Endothelial cell of umbilical vein (primary cell): ENCODE results near the gene RRH. TPM values are rescaled to one million over a fixed set of nuclear protein-coding genes. Genes with fewer than 3 reads are reported as not detected.

Source experiments
- BruUV-seq: library from RNA; stranded (reverse); fragments of 400-500 nt; replicated peaks from 2 replicates; lab custom pipeline; 2021; lab: Mats Ljungman, UMichigan
- CTCF ChIA-PET: fragments of 300-600, 350-600 bp; sonication (Branson Sonifier 250); formaldehyde crosslinking; loops from one replicate; lab custom pipeline; 2021; ENCODE audit warnings: antibody characterized with exemption, inconsistent platforms; lab: Charles Lee
- POLR2A ChIA-PET: fragments of 300-600, 350-600 bp; sonication (Branson Sonifier 250); formaldehyde crosslinking; loops from one replicate; lab custom pipeline; 2021; ENCODE audit warnings: antibody characterized with exemption, inconsistent platforms; lab: Charles Lee
- DNase-seq: peaks from one replicate; pipeline ENCODE4 v3.0.0-alpha.2; 2011; ENCODE audit warnings: low read depth, low spot score
- FAIRE-seq: peaks from 2 replicates; lab custom pipeline; 2011; peaks lifted over from hg19 to GRCh38; lab: Jason Lieb, UNC
- H2AFZ ChIP-seq: 2 replicates; pipeline ENCODE4 v1.6.0; 2012; ENCODE audit warnings: low read depth, low read length, control low read depth, inconsistent platforms
- H3K27ac ChIP-seq: 2 replicates; pipeline ENCODE4 v1.5.1; 2011; ENCODE audit warnings: low read depth, mild to moderate bottlenecking, control low read depth, low read length, moderate library complexity; ENCODE audit not compliant: insufficient read depth
- H3K27me3 ChIP-seq, 2 experiments: 2 replicates each; pipeline versions ENCODE4 v1.6.0 to v1.6.1; 2011; ENCODE audit warnings: low read length in 2 of 2, mixed read lengths in 1 of 2; ENCODE audit not compliant: control insufficient read depth in 2 of 2, insufficient read depth in 2 of 2
- H3K36me3 ChIP-seq, 2 experiments: 2 replicates in 1 of 2; 3 replicates in 1 of 2; pipeline ENCODE4 v1.5.1; 2011; ENCODE audit warnings: low read length in 2 of 2, mild to moderate bottlenecking in 1 of 2, moderate library complexity in 1 of 2; ENCODE audit not compliant: control insufficient read depth in 2 of 2, insufficient read depth in 2 of 2; ENCODE audit errors: extremely low read depth in 1 of 2
- H3K4me1 ChIP-seq: 3 replicates; pipeline ENCODE4 v1.5.1; 2011; ENCODE audit warnings: mild to moderate bottlenecking, low read length; ENCODE audit not compliant: control insufficient read depth, insufficient read depth; ENCODE audit errors: extremely low read depth
- H3K4me2 ChIP-seq: 2 replicates; pipeline ENCODE4 v1.6.1; 2011; ENCODE audit warnings: low read length, control low read depth, mixed read lengths; ENCODE audit not compliant: insufficient read depth
- H3K4me3 ChIP-seq, 3 experiments: fragments of 200-600 bp in 1 of 3; sonication (generic), shearing (Covaris generic) in 1 of 3; replicated peaks in 1 of 3; 2 replicates each; pipeline ENCODE4 v1.5.1; 2011 to 2016; ENCODE audit warnings: control low read depth in 3 of 3, low read length in 3 of 3, mild to moderate bottlenecking in 2 of 3, inconsistent platforms in 1 of 3, low read depth in 1 of 3, moderate library complexity in 1 of 3; ENCODE audit not compliant: insufficient read depth in 1 of 3
- H3K79me2 ChIP-seq: 2 replicates; pipeline ENCODE4 v1.6.0; 2012; ENCODE audit warnings: low read length, inconsistent platforms; ENCODE audit not compliant: control insufficient read depth, insufficient read depth
- H3K9ac ChIP-seq: replicated peaks from 2 replicates; pipeline ENCODE3; 2011; ENCODE audit warnings: low read length, control low read depth; ENCODE audit not compliant: insufficient read depth; ENCODE audit errors: extremely low read depth
- H3K9me1 ChIP-seq: replicated peaks from 3 replicates; pipeline ENCODE4 v1.6.0; 2011; ENCODE audit warnings: mild to moderate bottlenecking, low read length; ENCODE audit not compliant: control insufficient read depth, insufficient read depth; ENCODE audit errors: extremely low read depth
- H3K9me3 ChIP-seq: replicated peaks from 2 replicates; pipeline ENCODE4 v1.5.1; 2012; ENCODE audit warnings: low read length, inconsistent platforms; ENCODE audit not compliant: control insufficient read depth, insufficient read depth
- H4K20me1 ChIP-seq: replicated peaks from 2 replicates; pipeline ENCODE3; 2011; ENCODE audit warnings: mild to moderate bottlenecking, low read length; ENCODE audit not compliant: control insufficient read depth, insufficient read depth; ENCODE audit errors: extremely low read depth
- CTCF ChIP-seq, 2 donors: IDR thresholded peaks; 1 replicate in 1 of 2; 2 replicates in 1 of 2; pipeline ENCODE4 v1.5.1; 2011; ENCODE audit warnings: low read length in 2 of 2, mild to moderate bottlenecking in 2 of 2, moderate library complexity in 2 of 2, control low read depth in 1 of 2, inconsistent platforms in 1 of 2, low read depth in 1 of 2; ENCODE audit not compliant: insufficient read depth in 1 of 2; ENCODE audit errors: extremely low read depth in 1 of 2
- EZH2 ChIP-seq: IDR thresholded peaks from 2 replicates; pipeline ENCODE4 v1.6.1; 2012; ENCODE audit warnings: borderline replicate concordance, low read depth, mild to moderate bottlenecking, moderate library complexity, low read length, inconsistent platforms; ENCODE audit not compliant: severe bottlenecking
- FOS ChIP-seq: IDR thresholded peaks from 2 replicates; pipeline ENCODE4 v1.6.1; 2011; ENCODE audit warnings: mild to moderate bottlenecking, low read length, moderate library complexity, borderline replicate concordance; ENCODE audit not compliant: insufficient read depth
- GATA2 ChIP-seq: IDR thresholded peaks from 2 replicates; pipeline ENCODE4 v1.7.0; 2011; ENCODE audit warnings: low read depth, mild to moderate bottlenecking, moderate library complexity, mixed read lengths, low read length; ENCODE audit not compliant: insufficient read length, insufficient read depth
- JUN ChIP-seq: IDR thresholded peaks from 2 replicates; pipeline ENCODE4 v1.6.1; 2011; ENCODE audit warnings: borderline replicate concordance, low read depth; ENCODE audit not compliant: insufficient read length, insufficient read depth
- MAX ChIP-seq: IDR thresholded peaks from 2 replicates; pipeline ENCODE4 v1.6.1; 2011; ENCODE audit not compliant: insufficient read depth, insufficient read length
- MYC ChIP-seq: IDR thresholded peaks from one replicate; pipeline ENCODE4 v1.6.1; 2011; ENCODE audit warnings: mild to moderate bottlenecking, low read depth, low read length
- POLR2A ChIP-seq: IDR thresholded peaks from 2 replicates; pipeline ENCODE4 v1.6.1; 2012; ENCODE audit warnings: low read depth, mild to moderate bottlenecking, control low read depth, low read length
- POLR2AphosphoS5 ChIP-seq: IDR thresholded peaks from 2 replicates; pipeline ENCODE4 v1.6.1; 2012; ENCODE audit warnings: low read depth, mild to moderate bottlenecking, control low read depth, low read length, moderate library complexity; ENCODE audit not compliant: insufficient read depth
- dilution Hi-C: fragments of 300-500 bp; cut with MboI; formaldehyde crosslinking; loops from one replicate; pipeline ENCODE4 v1.15.0; 2019; ENCODE audit warnings: low sequenced_read_pairs; ENCODE audit not compliant: extremely low pct_ligation_motif_present
- intact Hi-C: fragments of 100-400 bp; cut with micrococcal nuclease; formaldehyde crosslinking; loops from one replicate; pipeline ENCODE4 v1.10.0; 2022
- polyA plus RNA-seq, 4 experiments: library from polyadenylated mRNA; depleted of rRNA in 3 of 4; stranded (reverse) in 3 of 4; unstranded in 1 of 4; fragments of >200 nt; gene quantifications; 2 replicates each; pipeline versions ENCODE4 v1.2.1 to v1.2.3, GENCODE V29; 2011 to 2012; ENCODE audit warnings: missing spikeins in 1 of 4
- total RNA-seq: library from RNA; stranded (reverse); gene quantifications from 2 replicates; pipeline ENCODE4 v1.2.3, GENCODE V29; 2021

The RRH gene
- total and polyA plus RNA-seq, 2 donors (not counting 3 experiments of a cell fraction or from before 2014, with no cell fraction given): 0.11 to 0.31 TPM

GRCh38 chr4:109870061-109870460 is 42.3 kb downstream of the RRH start:
- POLR2A ChIA-PET: no interaction called here
- no TSS peak for BruUV-seq
- H3K27ac ChIP-seq: no peak overlapping the region
- FAIRE-seq (no peak), DNase-seq (no peak)
- H3K79me2 ChIP-seq: no peaks in the 10 kb centered on the region
- CTCF ChIA-PET: no interaction called here
- H4K20me1 ChIP-seq: no peaks in the 10 kb centered on the region
- dilution Hi-C loops: no loop called here
- no peaks in the 10 kb centered on the region for H3K9me3 ChIP-seq
- H3K36me3 ChIP-seq: no peaks in the 10 kb centered on the region
- no peak for TF ChIP-seq EZH2
- no peak for TF ChIP-seq POLR2A
- no peak for TF ChIP-seq MAX
- no peak for TF ChIP-seq CTCF (IDR thresholded peaks at IDR 0.05; ENCODE audit: extremely low read depth in 1 of 2, insufficient read depth in 1 of 2, low read depth in 1 of 2, low read length in 2 of 2)
- no peak for TF ChIP-seq GATA2
- TF ChIP-seq FOS: no peak
- TF ChIP-seq POLR2AphosphoS5: no peak
- no peak for TF ChIP-seq MYC
- no peak for TF ChIP-seq JUN
- H3K9ac ChIP-seq: no peak overlapping the region
- intact Hi-C loops: no loop called here
- H3K4me1 ChIP-seq: no peaks in the 10 kb centered on the region
- H3K4me2 ChIP-seq: no peak overlapping the region
- H3K27me3 ChIP-seq: no peaks in the 10 kb centered on the region
- no peak overlapping the region for H2AFZ ChIP-seq
- H3K9me1 ChIP-seq: no peaks in the 10 kb centered on the region
- H3K4me3 ChIP-seq: no peak overlapping the region
